T-helper 9 cell (primary cell): ENCODE results near the gene COL4A2.

Source experiments
- DNase-seq: peaks from one replicate; pipeline ENCODE4 v3.0.0-alpha.2; 2020

Gene COL4A2

DNA sequence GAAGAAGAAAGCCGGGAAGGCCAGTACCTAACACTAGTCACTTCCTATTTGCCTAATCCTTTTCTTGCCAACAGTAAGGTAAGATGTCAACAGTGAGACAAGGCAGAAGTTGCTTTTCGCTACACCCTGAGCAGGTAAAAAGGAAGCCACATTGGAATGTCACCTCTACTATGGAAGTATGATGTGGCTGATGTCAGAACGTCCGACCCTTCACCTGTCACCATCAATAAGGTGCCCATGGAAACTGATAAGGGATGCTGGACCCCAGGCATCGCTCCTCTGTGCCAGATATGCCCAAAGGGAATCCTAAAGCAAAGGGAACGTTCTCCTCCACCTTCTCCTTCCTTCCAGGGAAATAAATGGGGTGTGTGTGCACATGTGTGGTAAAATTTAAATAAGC is 34.4 kb upstream of the COL4A2 start:
- DNase-seq, result no peak

DNA sequence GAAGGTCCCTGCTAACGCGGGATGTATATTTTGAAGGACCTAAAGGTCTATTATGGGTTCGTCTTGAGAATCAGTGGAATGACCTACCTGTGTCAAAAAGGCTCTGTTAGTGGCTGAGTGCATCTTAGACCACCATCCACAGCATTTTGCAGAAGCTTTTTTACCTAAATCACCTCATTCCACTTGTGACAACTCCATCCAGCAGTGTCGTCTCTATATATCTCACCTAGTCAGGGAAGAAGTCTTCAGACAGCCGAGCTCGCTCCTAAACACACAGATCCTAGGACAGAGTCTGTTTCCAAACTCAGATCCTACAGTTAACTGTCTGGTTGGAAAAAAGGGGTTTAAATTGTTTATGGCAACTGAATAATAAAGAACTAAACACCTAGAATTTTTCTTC is 33.8 kb upstream of the COL4A2 start:
- DNase-seq, result no peak

DNA sequence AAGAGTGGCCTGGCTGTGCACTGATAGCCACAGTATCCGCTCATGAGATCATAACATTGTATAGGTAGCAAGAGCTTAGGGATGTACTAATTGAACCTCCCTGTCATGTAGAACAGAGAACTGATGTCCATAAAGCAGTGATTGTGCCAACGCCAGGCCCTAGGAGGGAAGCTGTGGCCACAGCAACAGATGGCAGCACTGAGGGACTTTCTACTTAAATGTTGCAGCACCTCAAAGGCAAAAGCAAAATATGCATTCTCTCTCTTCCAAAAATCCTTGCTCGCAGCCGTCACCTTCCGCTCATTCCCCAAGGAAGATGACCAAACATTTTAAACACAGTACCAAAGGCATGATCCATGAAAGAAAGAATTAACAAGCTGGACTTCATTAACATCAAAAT is 32.4 kb upstream of the COL4A2 start:
- DNase-seq, result no peak

DNA sequence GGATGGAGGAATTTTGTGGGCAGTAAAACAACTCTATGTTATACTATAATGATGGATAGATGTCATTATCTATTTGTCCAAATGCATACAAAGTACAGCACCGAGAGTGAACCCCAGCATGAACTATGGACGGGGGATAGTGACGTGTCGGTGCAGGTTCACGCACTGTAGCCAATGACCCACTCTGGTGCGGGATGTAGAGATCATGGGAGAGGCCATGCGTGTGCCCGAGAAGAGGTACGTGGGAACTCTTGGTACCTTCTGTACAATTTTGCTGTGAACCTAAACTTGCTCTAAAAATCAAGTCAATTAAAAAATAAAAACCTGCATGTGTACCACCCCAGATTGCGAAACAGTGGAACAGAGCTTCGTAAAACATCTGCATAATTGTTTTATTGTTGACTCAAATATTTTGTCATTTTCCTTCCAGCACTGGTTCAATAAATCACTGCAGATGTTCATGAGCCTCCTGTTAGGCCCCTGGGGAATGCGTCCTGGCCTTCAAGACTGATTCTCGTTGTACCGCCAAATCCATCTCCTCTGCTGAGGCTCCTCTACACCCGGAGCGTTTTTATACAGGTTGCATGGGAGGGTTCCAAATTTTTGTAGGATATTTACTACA is 31.0 kb upstream of the COL4A2 start:
- no peak for DNase-seq

DNA sequence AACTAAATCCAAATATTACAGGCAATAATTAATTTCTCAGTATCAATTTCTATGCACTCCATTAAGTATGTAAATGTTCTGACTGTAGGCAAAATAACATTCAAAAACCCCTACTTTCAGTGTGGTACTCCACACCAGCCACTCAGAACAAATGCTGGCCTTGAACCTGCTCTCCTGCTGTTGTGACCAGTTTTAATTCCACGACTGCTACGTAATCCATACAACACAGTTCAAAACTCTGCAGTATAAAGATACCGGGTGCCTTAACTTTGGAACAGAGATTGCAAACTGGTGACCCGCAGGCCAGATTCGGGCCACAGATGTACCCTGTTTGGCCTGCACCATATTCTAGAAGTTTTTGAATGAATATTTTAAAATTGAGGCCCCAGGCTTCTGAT is 30.5 kb upstream of the COL4A2 start:
- DNase-seq, result no peak

DNA sequence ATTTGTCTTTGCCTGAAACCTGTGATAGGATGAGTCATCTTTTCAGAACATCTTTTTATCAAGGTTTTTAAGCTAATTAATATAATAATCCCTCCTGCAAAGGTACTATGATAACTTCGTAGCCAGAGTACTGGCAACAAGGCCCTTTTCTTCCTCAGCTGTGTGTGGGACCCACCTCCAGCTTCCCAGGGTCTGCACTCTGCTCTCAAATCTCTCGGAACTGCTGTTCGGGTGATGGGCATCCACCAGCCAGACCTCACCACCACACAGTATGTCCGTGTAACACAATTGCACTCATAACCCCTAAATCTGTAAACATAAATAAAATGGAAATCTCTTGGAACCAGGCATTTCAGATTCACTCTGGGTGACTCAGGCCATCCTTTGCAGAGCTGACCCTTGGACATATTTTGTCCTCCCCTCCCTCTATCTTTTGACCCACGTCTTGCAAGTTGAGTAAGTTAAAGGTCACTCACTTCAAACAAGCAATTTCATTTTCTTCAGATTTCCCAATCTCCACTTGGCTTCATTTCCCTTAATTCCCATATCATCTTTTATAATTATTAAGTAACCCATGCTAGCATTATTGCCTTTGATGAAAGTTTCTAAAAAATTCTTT is 29.6 kb upstream of the COL4A2 start:
- DNase-seq, result no peak

DNA sequence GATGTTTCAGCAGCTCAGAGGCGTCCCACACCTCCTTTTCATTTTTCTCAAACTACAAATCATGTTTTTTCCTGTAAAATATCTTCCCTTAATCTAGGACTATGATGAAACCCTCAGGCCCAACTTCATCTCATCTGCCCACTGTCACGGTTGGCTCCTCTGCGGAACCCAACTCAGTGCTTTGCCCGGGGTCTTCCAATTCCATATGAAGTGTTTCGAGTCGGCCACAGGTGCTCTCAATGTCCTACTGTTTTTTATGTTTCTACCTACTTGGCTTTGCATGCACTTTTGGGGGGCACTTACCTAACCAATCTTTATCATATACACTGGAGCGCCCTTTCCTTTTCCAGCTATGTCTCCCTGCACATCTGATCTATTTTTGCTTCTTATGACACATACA is 28.2 kb upstream of the COL4A2 start:
- no peak for DNase-seq

DNA sequence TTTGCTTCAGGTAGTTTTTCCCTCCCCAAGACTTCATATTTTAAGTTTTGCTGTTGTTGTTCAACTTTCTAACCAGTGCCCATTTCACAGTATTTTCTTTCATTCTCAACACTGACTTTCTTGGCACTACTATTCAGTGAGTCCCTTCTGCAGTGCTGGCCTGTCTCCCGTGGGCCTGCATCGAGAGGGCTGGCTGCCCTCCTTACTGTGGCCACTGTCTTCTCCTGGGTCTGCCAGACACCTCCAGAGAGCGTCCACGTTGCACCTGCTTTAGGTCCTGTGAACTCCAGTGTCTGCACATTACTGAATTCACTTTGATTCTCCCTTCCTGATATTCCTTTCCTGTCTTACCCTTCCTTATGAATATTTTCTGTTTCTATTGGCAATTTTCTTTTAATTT is 27.4 kb upstream of the COL4A2 start:
- no peak for DNase-seq

DNA sequence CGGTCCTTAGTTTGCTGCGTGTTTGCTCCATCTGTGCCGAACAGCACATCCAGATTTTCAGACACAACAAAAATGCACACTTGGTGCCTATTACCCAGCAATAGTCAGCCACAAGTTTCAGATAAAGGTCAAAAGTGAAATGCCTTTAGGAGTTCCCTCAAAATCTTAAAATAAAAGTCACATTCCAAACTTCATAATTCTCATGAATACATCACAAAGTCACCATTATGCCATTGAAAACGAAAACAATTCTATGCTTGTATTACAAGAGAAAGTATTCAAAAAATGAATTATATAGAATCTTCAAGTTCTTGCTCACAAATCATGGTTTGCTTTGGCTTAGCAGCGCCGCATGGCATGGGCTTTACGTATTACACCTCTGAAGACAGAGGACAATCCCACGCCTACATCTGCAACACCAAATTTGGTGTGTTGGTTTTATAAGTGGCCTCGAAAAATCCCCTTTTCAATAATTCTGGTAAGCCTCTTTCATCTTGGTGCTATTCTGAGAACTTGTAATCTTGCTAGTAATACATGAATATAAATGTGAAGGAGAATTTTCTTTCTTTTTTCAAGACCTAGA is 26.8 kb upstream of the COL4A2 start:
- no peak for DNase-seq

DNA sequence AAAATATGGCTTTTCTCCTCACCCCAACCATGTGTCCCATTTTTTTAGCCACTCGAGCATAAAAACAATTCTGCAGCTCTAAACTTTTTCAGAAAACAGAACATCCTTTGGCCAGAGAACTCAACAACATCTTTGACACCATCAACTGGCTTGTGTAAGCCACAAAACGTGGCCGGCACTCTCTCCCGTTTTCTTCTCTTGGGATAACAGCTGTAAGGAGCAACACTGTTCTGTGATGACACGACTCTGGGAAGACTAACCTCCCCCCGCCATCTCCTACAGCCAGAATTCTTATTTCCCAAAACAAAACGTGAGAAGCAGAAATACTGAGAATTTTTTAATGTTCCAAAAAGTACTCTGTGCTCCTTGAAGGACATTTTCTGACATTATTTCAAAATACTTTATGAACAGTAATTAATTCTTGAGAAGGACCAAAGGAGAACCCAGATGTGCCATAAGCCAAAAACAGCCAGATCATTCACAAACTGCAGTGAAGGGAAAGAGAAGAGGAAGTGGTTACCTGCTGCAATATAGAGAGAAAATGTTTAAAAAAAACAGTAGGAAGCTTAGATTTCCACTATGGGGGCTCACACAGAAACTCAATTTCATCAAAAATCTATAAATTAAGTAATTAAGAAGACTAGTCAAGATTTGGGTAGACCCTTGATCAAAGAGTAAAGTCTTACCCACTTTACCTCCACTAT is 25.9 kb upstream of the COL4A2 start:
- no peak for DNase-seq

DNA sequence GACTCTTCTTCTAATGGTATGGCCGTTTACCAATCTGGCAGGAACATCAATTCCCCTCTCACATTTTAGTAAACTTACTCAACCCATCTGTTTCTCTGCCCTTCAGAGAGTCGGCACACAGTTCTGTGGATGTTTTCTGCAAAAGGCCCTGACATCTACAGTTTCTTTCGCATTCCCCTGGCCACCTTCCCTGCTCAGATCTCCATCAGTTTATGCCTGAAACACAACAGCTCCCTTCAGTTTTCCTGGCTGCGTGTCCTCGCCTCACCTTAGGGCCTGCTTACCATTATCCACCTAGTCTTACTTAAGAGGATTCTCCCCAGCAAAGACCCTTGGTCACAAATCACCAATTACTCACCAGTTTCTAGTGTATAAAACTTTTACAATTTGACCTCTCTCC is 25.3 kb upstream of the COL4A2 start:
- no peak for DNase-seq

DNA sequence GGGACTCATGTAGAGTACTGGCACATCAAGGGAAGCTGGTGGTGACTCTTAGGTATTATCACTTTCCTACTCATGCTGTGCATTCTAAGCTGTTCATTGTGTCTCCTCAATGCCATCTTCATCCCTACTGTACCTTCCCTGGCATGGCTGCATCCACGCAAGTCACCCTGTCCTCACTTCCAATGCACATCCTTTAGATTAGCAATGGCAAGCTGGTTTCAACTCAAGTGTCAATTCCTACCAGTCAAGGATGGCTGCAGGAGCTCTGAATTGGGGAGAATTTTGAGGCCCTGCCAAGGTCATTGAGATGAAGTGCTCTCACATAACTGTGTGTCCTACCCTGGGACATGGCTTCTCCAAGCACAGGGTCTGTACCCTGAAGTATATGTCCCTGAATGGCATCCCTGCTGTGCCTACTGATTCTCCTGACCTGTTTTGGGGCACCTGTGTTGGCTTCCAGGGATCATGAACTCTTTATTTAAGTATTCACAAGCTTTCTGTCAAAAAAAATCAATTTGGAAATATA is 24.7 kb upstream of the COL4A2 start:
- DNase-seq, result no peak

DNA sequence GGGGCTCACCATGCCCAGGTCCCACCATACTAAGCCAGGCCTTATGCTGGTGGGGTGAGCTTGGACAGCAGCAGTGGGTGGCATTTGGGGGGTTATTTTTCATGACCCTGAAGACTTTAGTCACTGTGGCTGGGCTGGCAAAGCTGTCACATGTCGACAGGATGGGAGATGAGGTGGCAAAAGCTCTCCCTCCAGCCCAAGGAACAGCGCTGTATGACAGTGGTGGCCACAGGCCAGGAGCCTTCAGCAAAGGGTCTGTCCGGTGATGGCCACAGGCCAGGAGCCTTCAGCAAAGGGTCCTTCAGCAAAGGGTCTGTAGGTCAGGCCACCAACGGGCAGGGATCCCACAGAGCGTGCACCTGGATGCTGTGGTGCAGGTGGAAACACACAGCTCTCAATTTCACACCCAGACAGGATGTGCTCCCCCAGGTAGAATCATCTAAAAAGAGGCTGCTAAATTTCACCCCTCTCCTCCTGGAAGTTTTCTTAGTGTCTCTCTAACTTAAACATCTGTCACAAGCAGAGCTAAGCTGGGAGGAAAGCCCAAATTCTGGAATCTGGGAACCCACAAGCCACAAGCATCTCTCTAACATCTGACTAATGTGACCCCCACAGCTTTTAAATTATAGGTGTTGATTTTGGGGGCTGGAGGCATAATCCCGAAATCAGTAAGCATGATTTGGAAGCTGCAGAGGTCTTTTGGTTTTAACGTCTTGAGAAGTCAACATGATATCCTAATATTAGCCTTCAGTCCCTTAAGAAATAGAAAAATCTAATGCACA is 23.2 kb upstream of the COL4A2 start:
- no peak for DNase-seq

DNA sequence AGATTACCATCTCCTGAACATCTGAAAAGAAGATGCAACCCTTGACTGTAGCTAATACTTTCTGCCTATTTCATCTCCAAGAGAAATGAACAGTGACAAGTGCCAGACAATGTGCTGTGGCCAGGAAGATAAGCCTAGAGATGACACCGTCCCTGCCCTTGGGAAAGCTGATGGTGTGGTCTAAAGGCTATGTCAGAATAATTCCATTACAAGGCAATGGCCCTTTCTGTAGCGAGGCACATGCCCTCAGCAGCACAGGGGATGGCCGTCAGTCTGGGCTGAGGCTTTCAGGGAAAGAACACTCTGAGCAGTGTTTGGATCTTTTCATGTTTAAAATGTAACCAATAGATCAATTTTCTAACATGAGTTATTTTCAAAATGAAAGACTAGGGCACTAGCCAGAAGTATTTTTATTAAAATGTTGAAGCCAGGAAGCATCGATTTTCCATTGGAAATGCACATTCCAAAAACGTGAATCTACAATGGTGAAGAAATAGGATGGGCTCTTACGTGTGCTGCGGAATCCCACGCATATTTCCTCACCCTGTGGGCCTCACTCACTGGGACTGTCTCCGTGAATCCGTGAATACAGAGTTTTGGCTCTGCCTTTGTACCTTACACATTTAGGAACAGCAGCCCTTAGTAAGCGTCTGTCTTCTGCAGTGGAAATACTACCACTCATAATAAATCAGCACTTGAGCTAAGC is 22.2 kb upstream of the COL4A2 start:
- no peak for DNase-seq

DNA sequence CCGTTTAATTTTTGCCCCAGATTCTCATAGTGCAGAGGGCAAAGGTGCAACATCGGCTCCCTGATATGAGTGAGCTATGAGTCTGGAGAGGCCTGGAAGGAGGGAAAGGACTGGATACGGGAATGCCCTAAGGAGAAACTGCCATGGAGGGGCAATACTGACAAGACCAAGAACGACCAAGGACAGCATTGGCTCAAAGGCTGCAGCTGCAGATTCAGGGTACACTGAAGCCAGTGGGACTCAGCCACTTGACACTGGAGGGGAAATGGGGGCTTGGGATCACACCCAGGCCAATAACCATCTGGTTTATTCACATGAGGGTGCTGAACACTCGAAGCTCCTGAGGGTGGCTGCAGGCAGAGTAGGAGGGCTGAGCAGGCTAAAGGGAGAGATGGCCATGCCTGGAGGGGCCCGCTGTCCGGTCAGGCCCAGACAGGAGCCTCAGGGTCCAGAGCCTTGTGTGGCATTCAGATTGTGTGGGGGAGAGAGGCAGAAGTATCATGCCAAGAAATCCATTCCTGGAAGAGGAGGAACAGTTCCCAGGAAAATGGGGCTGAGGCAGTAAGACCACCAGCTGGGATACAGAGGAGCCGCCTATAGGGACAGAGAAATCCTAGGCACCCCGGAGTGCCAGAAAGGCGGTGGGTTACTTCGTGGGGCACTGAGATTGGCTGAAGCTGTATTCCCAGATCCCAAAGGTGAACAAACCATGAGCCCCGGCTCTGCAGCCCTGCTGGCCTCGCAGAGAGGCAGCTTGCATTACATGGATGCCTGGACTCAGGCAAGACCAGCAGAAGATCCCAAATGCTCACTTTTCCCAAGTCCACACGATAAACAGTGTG is 20.9 kb upstream of the COL4A2 start:
- no peak for DNase-seq

DNA sequence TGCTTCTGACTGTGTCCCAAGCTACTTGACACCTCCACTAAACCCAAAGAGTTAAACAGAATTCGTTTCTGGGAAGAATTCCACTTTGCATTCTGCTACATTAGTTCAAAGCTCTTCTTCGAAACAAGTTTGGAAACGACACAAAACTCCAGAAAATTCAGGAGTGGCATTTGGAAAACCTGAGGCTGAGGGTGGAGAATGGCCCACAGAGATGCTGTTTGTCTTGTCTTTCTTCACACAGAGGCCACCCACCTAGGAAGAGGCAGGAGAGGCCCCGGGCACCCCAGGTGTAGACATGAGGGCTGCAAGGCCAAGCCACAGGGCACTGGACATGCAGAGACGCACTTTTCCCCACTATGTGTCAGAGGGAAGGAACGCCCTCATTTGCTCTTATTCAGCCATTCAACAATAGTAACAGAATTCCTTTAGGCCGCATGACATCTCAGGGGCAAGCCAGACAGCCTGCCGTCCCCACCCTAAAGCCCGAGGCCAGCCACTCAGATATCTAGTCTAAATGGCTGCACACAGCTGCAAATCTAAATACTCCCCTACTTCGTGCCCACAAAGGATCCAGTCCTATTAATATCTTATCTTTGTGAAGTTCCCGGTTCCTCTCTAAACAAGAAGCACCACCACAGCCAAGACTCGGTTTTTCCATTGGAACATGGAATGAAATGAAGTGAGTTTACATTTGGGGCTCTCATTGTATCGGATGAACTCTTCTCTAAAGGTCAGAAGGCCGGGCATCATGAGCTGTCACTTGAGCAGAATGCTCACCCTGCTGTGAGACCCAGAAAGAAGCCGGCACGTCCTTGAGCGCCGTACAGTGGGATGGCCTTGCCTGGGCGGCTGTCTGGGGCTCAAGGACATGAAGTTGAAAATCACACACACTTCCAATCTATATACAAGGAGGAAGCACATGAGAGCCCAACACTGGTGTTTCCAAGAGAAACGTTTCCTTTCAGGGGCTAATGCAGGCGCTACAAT is 20.0 kb upstream of the COL4A2 start:
- no peak for DNase-seq

DNA sequence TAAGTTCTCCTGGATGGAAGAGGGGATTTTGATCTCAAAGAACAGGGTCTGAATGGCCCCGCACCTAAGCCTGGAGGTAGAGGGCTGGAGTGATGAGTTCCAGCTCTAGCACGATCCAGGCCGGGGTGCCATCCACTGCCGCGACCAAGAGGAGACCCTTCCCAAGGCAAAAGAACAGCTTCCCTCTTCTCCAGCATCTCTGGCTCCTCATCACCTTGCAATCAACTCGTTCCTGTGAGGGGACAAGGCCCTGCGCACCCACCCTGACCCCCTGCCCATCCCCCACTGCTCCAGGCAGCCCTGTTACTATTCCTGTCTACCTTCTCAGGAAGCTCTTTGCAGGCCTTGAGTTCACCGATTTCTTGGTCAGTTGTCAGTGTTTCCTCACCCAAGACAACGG is 17.9 kb upstream of the COL4A2 start:
- DNase-seq, result no peak

DNA sequence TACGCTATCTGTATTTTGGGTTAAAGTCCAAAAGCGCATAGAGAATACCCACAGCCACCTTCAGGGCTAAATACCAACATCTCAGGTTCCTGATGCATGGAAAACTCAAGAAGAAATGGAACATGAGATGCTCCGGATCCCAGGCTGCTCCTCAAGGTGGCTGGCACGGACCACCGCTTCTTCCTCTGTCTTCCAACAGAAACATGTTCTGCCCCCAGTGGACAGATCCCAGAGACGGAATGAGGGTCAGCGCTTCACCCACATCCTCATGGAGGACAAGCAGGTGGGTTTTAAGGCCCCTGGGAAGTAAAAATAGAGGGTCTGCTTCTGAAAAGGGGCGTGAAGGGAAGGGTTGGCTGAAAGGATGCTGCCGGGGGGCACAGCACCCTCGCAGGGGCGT is 17.4 kb upstream of the COL4A2 start:
- no peak for DNase-seq

DNA sequence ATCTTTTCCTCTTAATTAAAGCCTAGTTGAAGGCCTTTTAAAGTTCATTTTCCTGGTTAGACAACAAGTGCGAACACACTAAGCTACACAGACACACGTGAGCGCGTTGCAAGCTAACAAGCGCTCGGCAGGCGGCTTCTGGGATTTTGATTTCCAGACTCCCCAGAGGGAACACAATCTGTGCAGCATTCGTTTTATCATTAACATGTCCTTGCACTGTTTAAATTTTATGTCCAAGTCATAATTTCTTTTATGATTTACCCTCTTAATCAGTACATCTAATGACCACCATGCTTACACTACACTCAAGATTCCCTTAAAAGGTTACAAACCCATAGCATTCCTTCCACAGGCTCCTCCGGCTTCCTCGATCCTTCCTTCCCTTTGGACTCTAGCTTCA is 16.9 kb upstream of the COL4A2 start:
- DNase-seq, result no peak

DNA sequence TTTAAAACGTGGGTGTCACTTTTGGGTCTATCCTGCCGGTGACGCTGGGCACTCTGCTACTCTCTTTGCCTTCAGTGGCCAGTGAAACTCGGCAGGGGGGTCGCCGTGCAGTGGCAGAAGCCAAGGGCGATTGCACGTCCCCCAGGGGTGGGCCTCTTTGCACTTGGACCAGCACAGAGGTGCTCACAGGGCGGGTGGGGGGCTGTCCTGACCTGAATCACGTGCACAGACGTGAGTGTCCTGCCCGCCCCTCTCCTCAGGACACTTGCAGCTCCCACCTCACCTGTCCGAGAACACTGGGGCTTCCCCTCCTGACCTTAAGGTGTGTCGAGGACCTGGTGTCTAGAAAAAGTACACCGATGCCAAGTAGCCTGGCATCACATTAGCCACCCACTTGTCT is 16.3 kb upstream of the COL4A2 start:
- DNase-seq, result no peak
